HepG2 (cell line): Measurements from ENCODE around the gene FOXRED2. TPM values are rescaled to one million over a fixed set of nuclear protein-coding genes. Genes with fewer than 3 reads are reported as not detected.

Source experiments
- CENPX ChIP-seq: sonication (generic); formaldehyde crosslinking; IDR thresholded peaks from 2 replicates; pipeline ENCODE4 v1.9.0; 2021; ENCODE audit warnings: mild to moderate bottlenecking, missing genetic modification reagents, moderate library complexity
- DPF2 ChIP-seq: sonication (generic); formaldehyde crosslinking; IDR thresholded peaks from 2 replicates; pipeline ENCODE4 v1.4.0; 2020; ENCODE audit warnings: mild to moderate bottlenecking, low read depth, missing genetic modification reagents, borderline replicate concordance
- ETV5 ChIP-seq: IDR thresholded peaks from 2 replicates; pipeline ENCODE4 v1.6.1; 2018; ENCODE audit warnings: missing biosample characterization, missing genetic modification reagents, inconsistent platforms, borderline replicate concordance
- GLI4 ChIP-seq: sonication (generic); formaldehyde crosslinking; IDR thresholded peaks from 2 replicates; pipeline ENCODE4 v1.5.1; 2020; ENCODE audit warnings: missing genetic modification reagents, mild to moderate bottlenecking, moderate library complexity, borderline replicate concordance
- HOXA7 ChIP-seq: sonication (generic); formaldehyde crosslinking; IDR thresholded peaks from 2 replicates; pipeline ENCODE4 v1.8.1; 2022; ENCODE audit warnings: mild to moderate bottlenecking, missing genetic modification reagents, moderate library complexity
- KDM2A ChIP-seq: sonication (generic); formaldehyde crosslinking; IDR thresholded peaks from 2 replicates; pipeline ENCODE4 v1.4.0; 2020; ENCODE audit warnings: low read depth, missing genetic modification reagents, borderline replicate concordance
- NCOA2 ChIP-seq: sonication (generic); formaldehyde crosslinking; IDR thresholded peaks from 2 replicates; pipeline ENCODE4 v1.8.0; 2022; ENCODE audit warnings: inconsistent platforms
- NR2F1 ChIP-seq, 2 experiments: fragments of 450-650 bp in 1 of 2; formaldehyde crosslinking in 1 of 2; IDR thresholded peaks; 2 replicates each; pipeline versions ENCODE4 v1.5.0 to v1.6.1; 2016 to 2020; ENCODE audit warnings: mild to moderate bottlenecking in 1 of 2, missing compliant biosample characterization in 1 of 2, missing genetic modification reagents in 1 of 2, moderate library complexity in 1 of 2
- SNAI1 ChIP-seq: sonication (generic); formaldehyde crosslinking; IDR thresholded peaks from 2 replicates; pipeline ENCODE4 v1.5.0; 2020; ENCODE audit warnings: mild to moderate bottlenecking, missing genetic modification reagents, borderline replicate concordance
- SRSF9 ChIP-seq: fragments of 200-400 bp; formaldehyde crosslinking; IDR thresholded peaks from 2 replicates; pipeline ENCODE4 v1.6.1; 2018; ENCODE audit warnings: borderline replicate concordance, mild to moderate bottlenecking, low read depth, low read length; ENCODE audit not compliant: insufficient read depth, poor library complexity, severe bottlenecking
- TBL1XR1 ChIP-seq: fragments of 150-350 bp; IDR thresholded peaks from 2 replicates; pipeline ENCODE4 v1.6.1; 2014; ENCODE audit warnings: borderline replicate concordance, low read length; ENCODE audit not compliant: partially characterized antibody
- TBX3 ChIP-seq: fragments of 450-650 bp; IDR thresholded peaks from 2 replicates; pipeline ENCODE4 v1.6.1; 2017; ENCODE audit warnings: antibody characterized with exemption, mild to moderate bottlenecking, inconsistent platforms, borderline replicate concordance
- TP53 ChIP-seq: sonication (generic); formaldehyde crosslinking; conservative IDR thresholded peaks from 2 replicates; pipeline ENCODE4 v1.4.0; 2020; ENCODE audit warnings: missing genetic modification reagents
- U2AF2 ChIP-seq: fragments of 200-400 bp; formaldehyde crosslinking; IDR thresholded peaks from 2 replicates; pipeline ENCODE4 v1.6.1; 2017; ENCODE audit warnings: low read depth, mild to moderate bottlenecking, low read length
- ZNF224 ChIP-seq: sonication (generic); formaldehyde crosslinking; IDR thresholded peaks from 2 replicates; pipeline ENCODE4 v1.5.0; 2020; ENCODE audit warnings: mild to moderate bottlenecking, missing genetic modification reagents
- ZNF329 ChIP-seq: sonication (generic); formaldehyde crosslinking; IDR thresholded peaks from 2 replicates; pipeline ENCODE4 v1.9.0; 2021; ENCODE audit warnings: low read depth, mild to moderate bottlenecking, missing genetic modification reagents
- ZSCAN22 ChIP-seq: sonication (generic); formaldehyde crosslinking; IDR thresholded peaks from 2 replicates; pipeline ENCODE4 v1.4.0; 2020; ENCODE audit warnings: mild to moderate bottlenecking, missing genetic modification reagents
- polyA plus RNA-seq, 8 experiments: library from polyadenylated mRNA; depleted of rRNA in 3 of 8; stranded (reverse) in 7 of 8; unstranded in 1 of 8; fragments of >200 nt; fragmentation: Illumina TruSeq in 4 of 8; extraction: Trizol in 4 of 8; gene quantifications; 2 replicates each; pipeline versions ENCODE4 v1.2.1 to v1.2.3, GENCODE V29; 2011 to 2016; ENCODE audit warnings: low read depth in 4 of 8, missing spikeins in 1 of 8, mixed read lengths in 1 of 8; ENCODE audit not compliant: insufficient read depth in 1 of 8
- total RNA-seq, 5 experiments: library from RNA; depleted of rRNA; stranded (reverse); fragments of >200 nt; fragmentation: Illumina TruSeq; extraction: Trizol; gene quantifications; 2 replicates each; pipeline ENCODE4 v1.2.3, GENCODE V29; 2016; ENCODE audit warnings: low read depth in 1 of 5
- TF ChIP-seq, protein P1 (sequence below): sonication (generic); formaldehyde crosslinking; IDR thresholded peaks from 2 replicates; pipeline ENCODE4 v1.4.0; 2020; ENCODE audit warnings: mild to moderate bottlenecking, missing genetic modification reagents, borderline replicate concordance
- TF ChIP-seq, protein P2 (sequence below): sonication (generic); formaldehyde crosslinking; IDR thresholded peaks from 2 replicates; pipeline ENCODE4 v1.4.0; 2020; ENCODE audit warnings: missing genetic modification reagents; ENCODE audit errors: not compliant biosample characterization
- TF ChIP-seq, protein P3 (sequence below): sonication (generic); formaldehyde crosslinking; IDR thresholded peaks from 2 replicates; pipeline ENCODE4 v1.8.0; 2022; ENCODE audit warnings: mild to moderate bottlenecking, missing genetic modification reagents; ENCODE audit not compliant: insufficient replicate concordance
- TF ChIP-seq, protein P4 (sequence below): sonication (generic); formaldehyde crosslinking; IDR thresholded peaks from 2 replicates; pipeline ENCODE4 v1.9.0; 2021; ENCODE audit warnings: missing genetic modification reagents, mild to moderate bottlenecking, borderline replicate concordance
- TF ChIP-seq, protein P5 (sequence below): sonication (generic); formaldehyde crosslinking; IDR thresholded peaks from 2 replicates; pipeline ENCODE4 v1.8.1; 2023; ENCODE audit warnings: missing genetic modification reagents, inconsistent platforms, borderline replicate concordance

FOXRED2 gene
- total and polyA plus RNA-seq, 2 of the 13 experiments (the other 11 are each of a cell fraction or from before 2014, with no cell fraction given): 9.3 to 28.1 TPM

DNA sequence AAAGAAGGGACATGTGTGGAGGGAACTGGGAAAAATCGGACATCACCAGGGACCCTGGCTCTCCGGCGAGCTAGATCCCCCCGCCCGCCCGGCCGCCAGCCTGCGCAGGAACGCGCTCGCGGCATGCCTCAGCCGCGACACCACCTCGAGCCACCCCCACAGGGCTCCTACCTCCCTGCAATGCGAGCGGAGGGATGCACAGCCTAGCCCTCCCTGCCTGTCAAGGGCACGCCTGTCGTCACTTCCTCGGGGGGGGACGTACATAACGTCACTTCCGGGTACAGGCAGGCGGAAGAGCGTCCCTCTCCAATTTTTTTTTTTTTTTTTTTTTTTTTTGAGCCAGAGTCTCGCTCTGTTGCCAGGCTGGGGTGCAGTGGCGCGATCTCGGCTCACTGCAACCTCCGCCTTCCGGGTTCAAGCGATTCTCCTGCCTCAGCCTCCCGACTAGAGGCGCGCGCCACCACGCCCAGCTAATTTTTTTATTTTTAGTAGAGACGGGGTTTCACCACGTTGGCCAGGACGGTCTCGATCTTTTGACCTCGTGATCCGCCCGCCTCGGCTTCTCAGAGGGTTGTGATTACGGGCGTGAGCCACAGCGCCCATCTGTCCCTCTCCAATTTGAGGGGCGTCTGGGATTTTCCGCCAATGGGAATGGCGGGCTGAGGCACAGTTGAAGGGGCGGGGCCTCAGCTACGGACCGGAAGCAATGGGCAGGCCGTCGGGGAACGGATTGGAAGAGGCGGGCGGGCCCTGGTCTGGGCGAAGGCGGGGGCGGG lies 25.3 kb downstream of the FOXRED2 start, which contains the start of gene TXN2 (continued):
- TF ChIP-seq ZNF329 (CRISPR knock-in tag) (no peak), HOXA7 (CRISPR knock-in tag) (no peak), NR2F1 (CRISPR knock-in tag; IDR thresholded peaks at IDR 0.05) (no peak), SNAI1 (CRISPR knock-in tag) (no peak), ETV5 (peak; percentile 78), TP53 (CRISPR knock-in tag) (peak; percentile 36; the same call in 1 of the 2 replicates), TBX3 (no peak), SRSF9 (no peak), U2AF2 (no peak), ZSCAN22 (no peak), NCOA2 (no peak), ZNF224 (CRISPR knock-in tag) (no peak), TBL1XR1 (no peak), CENPX (CRISPR knock-in tag) (no peak), GLI4 (CRISPR knock-in tag) (no peak), KDM2A (CRISPR knock-in tag) (peak; percentile 96), DPF2 (CRISPR knock-in tag) (0 out of 2 replicates have a peak, but pooled peaks have one; percentile 13)
- TF ChIP-seq, protein P1, sequence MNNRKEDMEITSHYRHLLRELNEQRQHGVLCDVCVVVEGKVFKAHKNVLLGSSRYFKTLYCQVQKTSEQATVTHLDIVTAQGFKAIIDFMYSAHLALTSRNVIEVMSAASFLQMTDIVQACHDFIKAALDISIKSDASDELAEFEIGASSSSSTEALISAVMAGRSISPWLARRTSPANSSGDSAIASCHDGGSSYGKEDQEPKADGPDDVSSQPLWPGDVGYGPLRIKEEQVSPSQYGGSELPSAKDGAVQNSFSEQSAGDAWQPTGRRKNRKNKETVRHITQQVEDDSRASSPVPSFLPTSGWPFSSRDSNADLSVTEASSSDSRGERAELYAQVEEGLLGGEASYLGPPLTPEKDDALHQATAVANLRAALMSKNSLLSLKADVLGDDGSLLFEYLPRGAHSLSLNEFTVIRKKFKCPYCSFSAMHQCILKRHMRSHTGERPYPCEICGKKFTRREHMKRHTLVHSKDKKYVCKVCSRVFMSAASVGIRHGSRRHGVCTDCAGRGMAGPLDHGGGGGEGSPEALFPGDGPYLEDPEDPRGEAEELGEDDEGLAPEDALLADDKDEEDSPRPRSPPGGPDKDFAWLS (CRISPR knock-in tag): no peak
- TF ChIP-seq, protein P2, sequence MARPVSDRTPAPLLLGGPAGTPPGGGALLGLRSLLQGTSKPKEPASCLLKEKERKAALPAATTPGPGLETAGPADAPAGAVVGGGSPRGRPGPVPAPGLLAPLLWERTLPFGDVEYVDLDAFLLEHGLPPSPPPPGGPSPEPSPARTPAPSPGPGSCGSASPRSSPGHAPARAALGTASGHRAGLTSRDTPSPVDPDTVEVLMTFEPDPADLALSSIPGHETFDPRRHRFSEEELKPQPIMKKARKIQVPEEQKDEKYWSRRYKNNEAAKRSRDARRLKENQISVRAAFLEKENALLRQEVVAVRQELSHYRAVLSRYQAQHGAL: no peak
- TF ChIP-seq, protein P3, sequence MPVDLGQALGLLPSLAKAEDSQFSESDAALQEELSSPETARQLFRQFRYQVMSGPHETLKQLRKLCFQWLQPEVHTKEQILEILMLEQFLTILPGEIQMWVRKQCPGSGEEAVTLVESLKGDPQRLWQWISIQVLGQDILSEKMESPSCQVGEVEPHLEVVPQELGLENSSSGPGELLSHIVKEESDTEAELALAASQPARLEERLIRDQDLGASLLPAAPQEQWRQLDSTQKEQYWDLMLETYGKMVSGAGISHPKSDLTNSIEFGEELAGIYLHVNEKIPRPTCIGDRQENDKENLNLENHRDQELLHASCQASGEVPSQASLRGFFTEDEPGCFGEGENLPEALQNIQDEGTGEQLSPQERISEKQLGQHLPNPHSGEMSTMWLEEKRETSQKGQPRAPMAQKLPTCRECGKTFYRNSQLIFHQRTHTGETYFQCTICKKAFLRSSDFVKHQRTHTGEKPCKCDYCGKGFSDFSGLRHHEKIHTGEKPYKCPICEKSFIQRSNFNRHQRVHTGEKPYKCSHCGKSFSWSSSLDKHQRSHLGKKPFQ: no peak
- TF ChIP-seq, protein P4, sequence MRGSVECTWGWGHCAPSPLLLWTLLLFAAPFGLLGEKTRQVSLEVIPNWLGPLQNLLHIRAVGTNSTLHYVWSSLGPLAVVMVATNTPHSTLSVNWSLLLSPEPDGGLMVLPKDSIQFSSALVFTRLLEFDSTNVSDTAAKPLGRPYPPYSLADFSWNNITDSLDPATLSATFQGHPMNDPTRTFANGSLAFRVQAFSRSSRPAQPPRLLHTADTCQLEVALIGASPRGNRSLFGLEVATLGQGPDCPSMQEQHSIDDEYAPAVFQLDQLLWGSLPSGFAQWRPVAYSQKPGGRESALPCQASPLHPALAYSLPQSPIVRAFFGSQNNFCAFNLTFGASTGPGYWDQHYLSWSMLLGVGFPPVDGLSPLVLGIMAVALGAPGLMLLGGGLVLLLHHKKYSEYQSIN: no peak
- TF ChIP-seq, protein P5, sequence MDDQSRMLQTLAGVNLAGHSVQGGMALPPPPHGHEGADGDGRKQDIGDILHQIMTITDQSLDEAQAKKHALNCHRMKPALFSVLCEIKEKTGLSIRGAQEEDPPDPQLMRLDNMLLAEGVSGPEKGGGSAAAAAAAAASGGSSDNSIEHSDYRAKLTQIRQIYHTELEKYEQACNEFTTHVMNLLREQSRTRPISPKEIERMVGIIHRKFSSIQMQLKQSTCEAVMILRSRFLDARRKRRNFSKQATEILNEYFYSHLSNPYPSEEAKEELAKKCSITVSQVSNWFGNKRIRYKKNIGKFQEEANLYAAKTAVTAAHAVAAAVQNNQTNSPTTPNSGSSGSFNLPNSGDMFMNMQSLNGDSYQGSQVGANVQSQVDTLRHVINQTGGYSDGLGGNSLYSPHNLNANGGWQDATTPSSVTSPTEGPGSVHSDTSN: no peak
